HPDE6-E6E7 (cell line): ENCODE measurements around the gene NUDT14.

Experiments used
- DNase-seq: peaks from one replicate; pipeline ENCODE4 v3.0.0; 2011; ENCODE audit warnings: missing footprints; ENCODE audit errors: extremely low spot score

The NUDT14 gene

GRCh38 chr14:105135700-105136395 lies 45.3 kb downstream of the NUDT14 start:
- no peak for DNase-seq

- DNase-seq: no peak
These were observed 48.0 kb downstream of the NUDT14 start for GRCh38 chr14:105132921-105133654.

GRCh38 chr14:105131241-105131640 lies 49.9 kb downstream of the NUDT14 start:
- DNase-seq: no peak

- no peak for DNase-seq
These were observed 53.1 kb downstream of the NUDT14 start for GRCh38 chr14:105128059-105128458.

- DNase-seq: no peak
These were observed 54.2 kb downstream of the NUDT14 start for GRCh38 chr14:105126981-105127329.

GRCh38 chr14:105126126-105126980 lies 54.8 kb downstream of the NUDT14 start:
- DNase-seq: no peak

- no peak for DNase-seq
These were observed 56.3 kb downstream of the NUDT14 start for GRCh38 chr14:105124823-105125222.

GRCh38 chr14:105123981-105124765 lies 56.9 kb downstream of the NUDT14 start:
- DNase-seq: no peak

- DNase-seq: no peak
These were observed 57.9 kb downstream of the NUDT14 start for GRCh38 chr14:105123064-105123665.
